ENCODE data around the gene LBP. TPM values are rescaled to one million over a fixed set of nuclear protein-coding genes. Genes with fewer than 3 reads are reported as not detected.

LBP gene
- total and polyA plus RNA-seq, 7 donors = 0.49 to 1.9 TPM; not detected in 5

- peaks cover 0 to 13% (median 3%) of the 10 kb centered on the region in 4 donors for H3K4me1 ChIP-seq
- DNase-seq = peak; percentile 82
- peak overlapping the region in 2 of 4 donors; percentile 34 to 46 for H3K27ac ChIP-seq
- 18 to 49% methylated on average over 16 of the region's 16 CpGs for WGBS, 2 donors
- TF ChIP-seq POLR2A (IDR thresholded peaks at IDR 0.05) (no peak), CTCF (IDR thresholded peaks at IDR 0.05) (no peak), POLR2AphosphoS5 (IDR thresholded peaks at IDR 0.05) (peak in 1 of 4 donors; percentile 26), EP300 (IDR thresholded peaks at IDR 0.05) (no peak)
- H3K4me3 ChIP-seq = peak overlapping the region in 3 of 4 donors; percentile 25 to 37 (median 33)
- H3K36me3 ChIP-seq = no peaks in the 10 kb centered on the region
- intact Hi-C loops (cut with DNase I) = no loop called here
- H3K27me3 ChIP-seq = no peaks in the 10 kb centered on the region
- no peaks in the 10 kb centered on the region for H3K9me3 ChIP-seq
Measured at GRCh38 chr20:38343311-38344106, 2.8 kb upstream of the LBP start.

GRCh38 chr20:38344107-38344701 is 2.1 kb upstream of the LBP start:
- TF ChIP-seq CTCF (IDR thresholded peaks at IDR 0.05) = no peak
- TF ChIP-seq POLR2A (IDR thresholded peaks at IDR 0.05) = no peak
- TF ChIP-seq POLR2AphosphoS5 (IDR thresholded peaks at IDR 0.05) = no peak
- TF ChIP-seq EP300 (IDR thresholded peaks at IDR 0.05) = no peak
- DNase-seq = no peak
- 88 to 91% methylated on average over 5 of the region's 5 CpGs for WGBS, 2 donors
- H3K4me1 ChIP-seq = peaks cover 0 to 13% (median 3%) of the 10 kb centered on the region in 4 donors
- H3K4me3 ChIP-seq = no peak overlapping the region
- H3K9me3 ChIP-seq = no peaks in the 10 kb centered on the region
- H3K27me3 ChIP-seq = no peaks in the 10 kb centered on the region
- H3K27ac ChIP-seq = no peak overlapping the region
- intact Hi-C loops (cut with DNase I) = no loop called here
- no peaks in the 10 kb centered on the region for H3K36me3 ChIP-seq

- Histone ChIP-seq H3K4me3 (no peak overlapping the region), H3K36me3 (no peaks in the 10 kb centered on the region), H3K4me1 (peaks cover 0 to 13% (median 3%) of the 10 kb centered on the region in 4 donors), H3K9me3 (no peaks in the 10 kb centered on the region), H3K27me3 (no peaks in the 10 kb centered on the region), H3K27ac (no peak overlapping the region)
- WGBS, 2 donors = 39 to 78% methylated on average over 2 of the region's 2 CpGs
- TF ChIP-seq EP300 (IDR thresholded peaks at IDR 0.05) (no peak), CTCF (IDR thresholded peaks at IDR 0.05) (no peak), POLR2A (IDR thresholded peaks at IDR 0.05) (no peak), POLR2AphosphoS5 (IDR thresholded peaks at IDR 0.05) (no peak)
- no peak for DNase-seq
- intact Hi-C loops (cut with DNase I) = no loop called here
Measured at GRCh38 chr20:38345643-38346042, 639 bp upstream of the LBP start.

GRCh38 chr20:38346741-38347140 is 459 bp downstream of the LBP start:
- no peak for DNase-seq
- Histone ChIP-seq H3K27me3 (no peaks in the 10 kb centered on the region), H3K4me3 (no peak overlapping the region), H3K27ac (no peak overlapping the region), H3K36me3 (no peaks in the 10 kb centered on the region), H3K9me3 (no peaks in the 10 kb centered on the region), H3K4me1 (peaks cover 0 to 13% (median 3%) of the 10 kb centered on the region in 4 donors)
- TF ChIP-seq EP300 (IDR thresholded peaks at IDR 0.05) = no peak
- no peak for TF ChIP-seq CTCF (IDR thresholded peaks at IDR 0.05)
- TF ChIP-seq POLR2A (IDR thresholded peaks at IDR 0.05) = no peak
- TF ChIP-seq POLR2AphosphoS5 (IDR thresholded peaks at IDR 0.05) = no peak
- 86 to 87% methylated on average over 4 of the region's 4 CpGs for WGBS, 2 donors
- intact Hi-C loops (cut with DNase I) = no loop called here

Measured in sigmoid colon (tissue), 7 donors.